GM19467 (cell line): ENCODE data around the gene KCNQ2.
"Not testable (repeated sequence)": the region's sequence is repeated elsewhere in the genome, so short reads cannot be mapped to it uniquely, and the experiment has no call there.

Experiments used
- ATAC-seq: cut with Tn5 transposase; IDR thresholded peaks from one replicate; pipeline ENCODE4 v1.9.1; 2021; ENCODE audit warnings: mild to moderate bottlenecking, moderate library complexity; ENCODE audit not compliant: unreplicated experiment

The KCNQ2 gene

GRCh38 chr20:63394069-63394919, 78.2 kb downstream of the KCNQ2 start:
- no peak for ATAC-seq

- ATAC-seq, result no peak
Observed at GRCh38 chr20:63393566-63393965, 78.9 kb downstream of the KCNQ2 start.

GRCh38 chr20:63392465-63393365, 79.7 kb downstream of the KCNQ2 start:
- ATAC-seq, result no peak

GRCh38 chr20:63387917-63388316, 84.5 kb downstream of the KCNQ2 start:
- no peak for ATAC-seq

- ATAC-seq, result no peak
Observed at GRCh38 chr20:63387393-63387792, 85.1 kb downstream of the KCNQ2 start.

GRCh38 chr20:63386491-63386890, 86.0 kb downstream of the KCNQ2 start:
- no peak for ATAC-seq

GRCh38 chr20:63385819-63386218, 86.6 kb downstream of the KCNQ2 start:
- ATAC-seq, result no peak

- no peak for ATAC-seq
Observed at GRCh38 chr20:63384336-63384735, 88.1 kb downstream of the KCNQ2 start.

GRCh38 chr20:63383556-63383955, 88.9 kb downstream of the KCNQ2 start:
- no peak for ATAC-seq

- ATAC-seq, result no peak
Observed at GRCh38 chr20:63382551-63383300, 89.7 kb downstream of the KCNQ2 start.

GRCh38 chr20:63381781-63382431, 90.5 kb downstream of the KCNQ2 start:
- no peak for ATAC-seq

GRCh38 chr20:63380346-63380870, 92.0 kb downstream of the KCNQ2 start:
- no peak for ATAC-seq

- not testable (repeated sequence) for ATAC-seq
Observed at GRCh38 chr20:63379872-63380271, 92.6 kb downstream of the KCNQ2 start.

- no peak for ATAC-seq
Observed at GRCh38 chr20:63379296-63379695, 93.2 kb downstream of the KCNQ2 start.

- ATAC-seq, result no peak
Observed at GRCh38 chr20:63378626-63379025, 93.8 kb downstream of the KCNQ2 start.

GRCh38 chr20:63377951-63378381, 94.5 kb downstream of the KCNQ2 start:
- no peak for ATAC-seq

GRCh38 chr20:63377256-63377941, 95.1 kb downstream of the KCNQ2 start:
- ATAC-seq, result no peak

GRCh38 chr20:63376283-63377250, 95.9 kb downstream of the KCNQ2 start:
- ATAC-seq, result no peak

GRCh38 chr20:63375438-63375837, 97.0 kb downstream of the KCNQ2 start:
- no peak for ATAC-seq
